ENCODE measurements around the gene ADORA2A.

ADORA2A gene

DNA sequence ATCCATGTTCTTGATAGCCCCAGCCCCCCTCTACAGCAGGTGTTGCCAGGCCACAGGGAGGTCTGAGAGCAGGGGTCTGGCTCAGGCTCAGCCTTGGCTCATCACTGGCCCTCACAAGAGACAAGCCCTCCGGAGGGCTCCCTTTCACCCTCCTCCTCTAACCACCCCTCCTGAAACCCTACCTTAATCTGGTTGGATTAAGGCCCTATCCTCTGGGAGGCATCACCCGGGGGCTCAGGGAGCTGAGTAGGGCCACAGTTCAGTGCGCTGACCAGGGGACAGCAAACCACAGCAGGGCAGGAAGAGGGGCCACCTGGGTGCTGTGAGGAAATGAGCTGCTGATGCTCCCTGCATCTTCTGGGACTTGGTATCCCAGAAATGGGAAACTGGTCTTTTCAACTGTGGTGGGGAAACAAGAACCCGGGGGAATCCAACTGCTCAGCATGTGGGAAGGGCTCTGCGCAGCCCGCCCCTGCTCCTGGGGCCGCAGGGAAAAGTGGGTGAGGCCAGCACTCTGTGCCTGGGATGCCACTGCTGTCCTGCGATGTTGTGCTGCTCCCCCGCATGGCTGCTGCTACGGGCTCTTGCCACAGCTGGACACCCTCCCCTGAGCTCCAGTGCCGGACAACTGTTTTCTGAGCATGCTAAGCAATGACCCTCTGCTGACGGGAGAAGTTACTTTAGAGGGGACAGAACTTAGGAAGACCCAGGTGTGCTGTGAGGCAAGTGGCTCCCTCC, 17.5 kb downstream of the ADORA2A start:
- TF ChIP-seq, protein P1, sequence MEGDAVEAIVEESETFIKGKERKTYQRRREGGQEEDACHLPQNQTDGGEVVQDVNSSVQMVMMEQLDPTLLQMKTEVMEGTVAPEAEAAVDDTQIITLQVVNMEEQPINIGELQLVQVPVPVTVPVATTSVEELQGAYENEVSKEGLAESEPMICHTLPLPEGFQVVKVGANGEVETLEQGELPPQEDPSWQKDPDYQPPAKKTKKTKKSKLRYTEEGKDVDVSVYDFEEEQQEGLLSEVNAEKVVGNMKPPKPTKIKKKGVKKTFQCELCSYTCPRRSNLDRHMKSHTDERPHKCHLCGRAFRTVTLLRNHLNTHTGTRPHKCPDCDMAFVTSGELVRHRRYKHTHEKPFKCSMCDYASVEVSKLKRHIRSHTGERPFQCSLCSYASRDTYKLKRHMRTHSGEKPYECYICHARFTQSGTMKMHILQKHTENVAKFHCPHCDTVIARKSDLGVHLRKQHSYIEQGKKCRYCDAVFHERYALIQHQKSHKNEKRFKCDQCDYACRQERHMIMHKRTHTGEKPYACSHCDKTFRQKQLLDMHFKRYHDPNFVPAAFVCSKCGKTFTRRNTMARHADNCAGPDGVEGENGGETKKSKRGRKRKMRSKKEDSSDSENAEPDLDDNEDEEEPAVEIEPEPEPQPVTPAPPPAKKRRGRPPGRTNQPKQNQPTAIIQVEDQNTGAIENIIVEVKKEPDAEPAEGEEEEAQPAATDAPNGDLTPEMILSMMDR (IDR thresholded peaks at IDR 0.05; ENCODE audit: borderline replicate concordance, control extremely low read depth, extremely low read depth, insufficient read depth, missing control alignments): no peak
- DNase-seq (ENCODE audit: low spot score): no peak
- in situ Hi-C loops (cut with MboI; ENCODE audit: low sequenced_read_pairs, unreplicated experiment): no loop called here

DNA sequence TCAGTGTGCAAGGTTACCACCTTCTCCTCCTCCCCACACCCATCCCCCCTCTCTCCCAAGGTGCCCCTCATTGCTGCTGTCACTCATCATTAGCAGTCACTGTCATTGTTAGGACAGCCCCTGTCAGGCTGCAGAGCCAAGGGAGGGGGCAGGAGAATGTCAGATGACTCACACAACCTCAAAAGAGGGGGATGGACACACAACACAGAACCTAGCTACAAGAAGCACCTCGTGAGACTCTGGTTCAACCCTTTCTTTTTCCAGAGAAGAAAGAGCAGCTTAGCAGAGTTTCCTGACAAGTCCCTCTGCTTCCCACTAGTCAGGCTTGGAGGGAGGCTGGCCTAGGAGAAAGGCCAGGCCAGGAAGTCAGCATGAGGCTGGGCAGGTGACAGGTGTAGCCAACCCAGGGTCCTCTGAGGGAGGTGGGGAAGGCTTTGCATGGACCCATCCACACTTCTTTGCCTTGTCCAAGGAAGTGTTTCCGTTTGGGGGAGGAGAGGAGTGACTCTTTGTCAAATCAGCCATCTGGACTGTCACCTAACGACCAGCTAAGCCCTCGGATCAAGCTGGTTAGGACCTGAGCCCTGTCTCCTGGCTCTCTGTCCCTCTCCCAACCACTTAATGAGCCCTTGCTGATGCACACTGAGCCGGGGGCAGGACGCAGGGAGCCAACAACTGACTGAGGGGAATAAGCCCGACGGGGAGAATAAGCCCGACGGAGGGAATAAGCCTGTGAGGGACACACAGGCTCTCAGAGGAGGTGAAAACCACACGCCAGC, 18.3 kb downstream of the ADORA2A start:
- TF ChIP-seq, protein P1 (IDR thresholded peaks at IDR 0.05; ENCODE audit: borderline replicate concordance, control extremely low read depth, extremely low read depth, insufficient read depth, missing control alignments): no peak
- peak; percentile 53 for DNase-seq (ENCODE audit: low spot score)
- in situ Hi-C loops (cut with MboI; ENCODE audit: low sequenced_read_pairs, unreplicated experiment): no loop called here

DNA sequence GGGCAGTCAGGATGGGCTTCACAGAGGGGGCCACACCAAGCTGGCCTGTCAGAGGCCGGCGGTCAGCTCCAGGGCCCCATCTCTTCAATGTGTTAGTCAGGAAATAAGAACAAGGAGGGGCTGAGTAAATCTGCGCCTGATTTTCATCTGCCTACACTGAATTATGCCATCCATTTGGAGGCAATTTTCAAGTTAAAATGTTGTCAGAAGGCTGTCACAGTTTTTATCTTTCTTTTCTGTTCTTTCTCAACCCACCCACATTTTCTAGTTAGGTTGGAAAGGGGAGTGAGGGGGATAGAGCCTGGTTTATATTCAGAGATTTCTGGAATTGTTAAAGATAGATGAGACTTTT, 18.8 kb downstream of the ADORA2A start:
- TF ChIP-seq, protein P1 (IDR thresholded peaks at IDR 0.05; ENCODE audit: borderline replicate concordance, control extremely low read depth, extremely low read depth, insufficient read depth, missing control alignments): no peak
- DNase-seq (ENCODE audit: low spot score): no peak
- in situ Hi-C loops (cut with MboI; ENCODE audit: low sequenced_read_pairs, unreplicated experiment): no loop called here

DNA sequence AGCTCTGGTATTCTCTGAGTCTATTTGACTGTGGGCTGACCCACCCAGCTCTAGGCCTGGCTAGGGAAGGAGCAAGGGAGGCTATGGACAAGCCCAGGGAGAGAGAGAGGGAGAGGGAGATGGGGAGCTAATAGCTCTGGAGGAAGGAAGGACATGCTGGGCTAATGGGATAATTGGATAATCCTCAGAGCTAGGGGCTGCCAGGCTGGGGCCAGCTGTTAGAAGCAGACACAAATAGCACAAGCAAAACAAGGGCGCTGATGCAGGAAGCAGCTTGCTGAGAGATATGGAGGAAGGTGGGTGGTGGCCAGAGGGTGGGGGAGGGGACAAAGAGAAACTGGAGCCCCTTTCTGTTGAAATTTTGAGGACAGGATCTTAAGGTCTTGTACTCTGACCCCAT, 23.2 kb downstream of the ADORA2A start:
- in situ Hi-C loops (cut with MboI; ENCODE audit: low sequenced_read_pairs, unreplicated experiment): no loop called here
- TF ChIP-seq, protein P1 (IDR thresholded peaks at IDR 0.05; ENCODE audit: borderline replicate concordance, control extremely low read depth, extremely low read depth, insufficient read depth, missing control alignments): no peak
- no peak for DNase-seq (ENCODE audit: low spot score)

DNA sequence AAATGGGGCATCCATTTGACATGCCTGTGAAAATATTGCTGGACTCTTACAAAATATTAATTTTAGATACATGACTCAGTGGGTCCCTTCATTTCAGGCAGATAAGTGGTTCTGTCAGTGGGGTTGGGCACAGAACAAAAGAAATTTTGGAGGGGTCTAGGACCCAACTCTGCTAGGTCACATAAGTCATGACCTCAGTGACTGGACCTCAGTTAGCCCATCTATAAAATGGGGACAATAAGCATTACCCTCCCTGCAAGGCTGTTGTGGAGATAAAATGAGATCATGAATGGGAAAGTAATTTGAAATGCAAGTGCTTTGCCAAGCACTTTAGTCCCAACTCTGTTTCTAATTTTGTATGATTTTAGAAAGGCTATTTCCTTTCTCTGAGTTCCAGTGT, 23.8 kb downstream of the ADORA2A start:
- in situ Hi-C loops (cut with MboI; ENCODE audit: low sequenced_read_pairs, unreplicated experiment): no loop called here
- TF ChIP-seq, protein P1 (IDR thresholded peaks at IDR 0.05; ENCODE audit: borderline replicate concordance, control extremely low read depth, extremely low read depth, insufficient read depth, missing control alignments): no peak

DNA sequence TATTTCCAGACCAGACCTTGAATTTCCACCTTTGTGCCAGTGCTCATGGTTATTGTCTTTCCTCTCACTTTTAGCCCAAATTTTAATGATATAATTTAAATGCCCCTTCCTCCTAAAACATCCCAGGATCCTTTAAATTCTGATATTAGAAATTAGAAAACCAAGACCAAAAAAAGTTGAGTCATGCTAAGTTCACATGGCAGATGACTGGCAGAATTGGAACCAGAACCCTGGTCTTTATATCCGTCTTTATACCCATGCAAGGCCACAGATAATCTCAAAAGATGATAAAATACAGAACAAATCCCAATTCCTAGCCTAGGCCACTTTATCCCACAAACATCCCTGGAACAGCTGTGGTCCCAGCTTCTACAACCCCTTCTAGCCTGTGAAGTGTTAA, 26.5 kb downstream of the ADORA2A start:
- no peak for DNase-seq (ENCODE audit: low spot score)
- TF ChIP-seq, protein P1 (IDR thresholded peaks at IDR 0.05; ENCODE audit: borderline replicate concordance, control extremely low read depth, extremely low read depth, insufficient read depth, missing control alignments): no peak
- in situ Hi-C loops (cut with MboI; ENCODE audit: low sequenced_read_pairs, unreplicated experiment): no loop called here

More for the DNA sequence above, 23.8 kb downstream of the ADORA2A start:
- DNase-seq (ENCODE audit: low spot score): no peak
